Ishikawa (cell line): ENCODE results near the gene KLRC1.
"Not testable (repeated sequence)": the region's sequence is repeated elsewhere in the genome, so short reads cannot be mapped to it uniquely, and the experiment has no call there.

Experiments used
- CEBPB ChIP-seq: IDR thresholded peaks from 2 replicates; pipeline ENCODE4 v1.6.1; 2012
- CREB1 ChIP-seq: IDR thresholded peaks from 2 replicates; pipeline ENCODE4 v1.6.1; 2012; ENCODE audit warnings: low read depth
- EGR1 ChIP-seq: IDR thresholded peaks from 2 replicates; pipeline ENCODE4 v1.6.1; 2012
- EP300 ChIP-seq: IDR thresholded peaks from 2 replicates; pipeline ENCODE4 v1.6.1; 2012; ENCODE audit warnings: borderline replicate concordance
- FOXM1 ChIP-seq: IDR thresholded peaks from 2 replicates; pipeline ENCODE4 v1.6.1; 2012; ENCODE audit warnings: low read depth, borderline replicate concordance
- MAX ChIP-seq: IDR thresholded peaks from 2 replicates; pipeline ENCODE4 v1.6.1; 2012
- NFIC ChIP-seq: IDR thresholded peaks from 2 replicates; pipeline ENCODE4 v1.6.1; 2012
- RAD21 ChIP-seq: IDR thresholded peaks from 2 replicates; pipeline ENCODE4 v1.6.1; 2012; ENCODE audit warnings: low read depth
- REST ChIP-seq: IDR thresholded peaks from 2 replicates; pipeline ENCODE4 v1.6.1; 2012; ENCODE audit warnings: low read depth, mild to moderate bottlenecking
- TAF1 ChIP-seq: IDR thresholded peaks from 2 replicates; pipeline ENCODE4 v1.6.1; 2012; ENCODE audit warnings: low read depth, mild to moderate bottlenecking
- TCF12 ChIP-seq: IDR thresholded peaks from 2 replicates; pipeline ENCODE4 v1.6.1; 2012; ENCODE audit warnings: low read depth
- TEAD4 ChIP-seq: IDR thresholded peaks from 2 replicates; pipeline ENCODE4 v1.6.1; 2012
- USF1 ChIP-seq: IDR thresholded peaks from 2 replicates; pipeline ENCODE4 v1.6.1; 2012
- YY1 ChIP-seq: IDR thresholded peaks from 2 replicates; pipeline ENCODE4 v1.6.1; 2012; ENCODE audit warnings: low read depth
- ZBTB7A ChIP-seq: IDR thresholded peaks from 2 replicates; pipeline ENCODE4 v1.6.1; 2012; ENCODE audit warnings: low read depth

The KLRC1 gene

GRCh38 chr12:10448236-10448635, 4.9 kb downstream of the KLRC1 start:
- no peak for TF ChIP-seq ZBTB7A
- no peak for TF ChIP-seq CEBPB
- no peak for TF ChIP-seq USF1
- TF ChIP-seq YY1 = no peak
- no peak for TF ChIP-seq TCF12
- TF ChIP-seq EP300 = no peak
- no peak for TF ChIP-seq EGR1
- TF ChIP-seq FOXM1 = no peak
- TF ChIP-seq CREB1 = no peak
- no peak for TF ChIP-seq NFIC
- TF ChIP-seq RAD21 = no peak

- not testable (repeated sequence) for TF ChIP-seq EP300, FOXM1, TCF12
These were observed 17.4 kb downstream of the KLRC1 start, which contains the start of gene KLRC2 for GRCh38 chr12:10435816-10436215. Gene KLRC2, minus strand, starts transcription at chr12:10436010. Its CDS starts 24 bp downstream, at chr12:10435986.

GRCh38 chr12:10420334-10420733, 32.8 kb downstream of the KLRC1 start, which contains the start of gene KLRC3:
Gene KLRC3, minus strand, starts transcription at chr12:10420595. Its CDS starts 45 bp downstream, at chr12:10420550.
- TF ChIP-seq EP300, NFIC, FOXM1: not testable (repeated sequence)

GRCh38 chr12:10409392-10409791, 43.8 kb downstream of the KLRC1 start, which contains the start of gene KLRC4:
Gene KLRC4, minus strand, starts transcription at chr12:10409757. Its CDS starts 182 bp downstream, at chr12:10409575.
- no peak for TF ChIP-seq RAD21
- TF ChIP-seq USF1 = no peak
- no peak for TF ChIP-seq CREB1
- TF ChIP-seq EGR1 = no peak
- no peak for TF ChIP-seq TCF12
- no peak for TF ChIP-seq TAF1
- TF ChIP-seq ZBTB7A = no peak
- no peak for TF ChIP-seq FOXM1
- TF ChIP-seq EP300 = no peak
- no peak for TF ChIP-seq NFIC
- TF ChIP-seq REST = no peak
- TF ChIP-seq TEAD4 = no peak
- TF ChIP-seq MAX = no peak
- no peak for TF ChIP-seq YY1

- TF ChIP-seq TEAD4 (no peak), REST (no peak), TCF12 (no peak), FOXM1 (no peak), YY1 (no peak), EGR1 (no peak)
These were observed 44.3 kb downstream of the KLRC1 start for GRCh38 chr12:10408842-10409241.

GRCh38 chr12:10406725-10407124, 46.5 kb downstream of the KLRC1 start:
- TF ChIP-seq EP300 = no peak
- TF ChIP-seq NFIC = no peak
- no peak for TF ChIP-seq CEBPB
- no peak for TF ChIP-seq EGR1
- no peak for TF ChIP-seq YY1
- no peak for TF ChIP-seq FOXM1
- TF ChIP-seq TCF12 = no peak
- TF ChIP-seq RAD21 = no peak
- no peak for TF ChIP-seq ZBTB7A

GRCh38 chr12:10405294-10405693, 47.9 kb downstream of the KLRC1 start:
- TF ChIP-seq TEAD4 (no peak), TCF12 (no peak), REST (no peak), EGR1 (no peak), USF1 (no peak), YY1 (no peak), CREB1 (no peak), NFIC (no peak), ZBTB7A (no peak), FOXM1 (no peak), RAD21 (no peak), EP300 (no peak), TAF1 (no peak), MAX (no peak), CEBPB (no peak)
